Measurements from ENCODE around the gene SYT13. TPM values are rescaled to one million over a fixed set of nuclear protein-coding genes. Genes with fewer than 3 reads are reported as not detected.

The SYT13 gene
- polyA plus RNA-seq, result not detected in 3 replicates
- not detected for polyA plus RNA-seq (2011; ENCODE audit: low read depth)
- not detected in 2 replicates for polyA plus RNA-seq (2011; cell fraction: cytosol; rRNA removed)
- not detected in 2 replicates for polyA plus RNA-seq (2011; cell fraction: nucleus; rRNA removed)
- polyA plus RNA-seq (2012; ENCODE audit: low replicate concordance), result not detected in 2 replicates
- not detected in 3 replicates for polyA minus RNA-seq
- polyA minus RNA-seq (2011; cell fraction: cytosol; rRNA and poly(A)+ RNA removed), result not detected
- polyA minus RNA-seq (2011; cell fraction: nucleus; rRNA and poly(A)+ RNA removed), result not detected in 2 replicates

GRCh38 chr11:45285930-45286632 is at the start of gene SYT13:
SYT13 (minus strand) TSS chr11:45286341; CDS start chr11:45286207, 134 bp downstream.
- no peak within 1 kb of the TSS for H2AFZ ChIP-seq (ENCODE audit: control insufficient read depth, low read length)
- no peak within 1 kb of the TSS for H3K27ac ChIP-seq (ENCODE audit: control insufficient read depth, insufficient read depth, low read length)
- FAIRE-seq (no peak), DNase-seq (ENCODE audit: low read depth, low spot score) (no peak)
- H3K9ac ChIP-seq (ENCODE audit: control insufficient read depth, extremely low read depth, insufficient read depth, low read length), result no peak within 1 kb of the TSS
- H3K36me3 ChIP-seq (ENCODE audit: control insufficient read depth in 2 of 2, extremely low read depth in 1 of 2, insufficient read depth in 2 of 2, low read length in 2 of 2), result no peaks in the 10 kb centered on the region
- no peak for TF ChIP-seq EZH2 (IDR thresholded peaks at IDR 0.05; ENCODE audit: low read length)
- no peak for TF ChIP-seq CTCF (optimal IDR thresholded peaks at IDR 0.05 in 1 of 3, IDR thresholded peaks at IDR 0.05 in 1 of 3, conservative IDR thresholded peaks at IDR 0.05 in 1 of 3; ENCODE audit: extremely low read depth in 1 of 3, insufficient read depth in 2 of 3, low read length in 3 of 3)
- no peaks in the 10 kb centered on the region for H3K9me3 ChIP-seq (ENCODE audit: control insufficient read depth, low read depth, low read length)
- no peak within 1 kb of the TSS for H3K4me3 ChIP-seq (ENCODE audit: control insufficient read depth in 2 of 3, extremely low read depth in 1 of 3, insufficient read depth in 2 of 3, low read depth in 1 of 3, low read length in 3 of 3)
- H3K4me1 ChIP-seq (ENCODE audit: control insufficient read depth, extremely low read depth, insufficient read depth, low read length), result no peaks in the 10 kb centered on the region
- no peaks in the 10 kb centered on the region for H4K20me1 ChIP-seq (ENCODE audit: control insufficient read depth, extremely low read depth, insufficient read depth, low read length)
- dilution Hi-C loops (cut with MboI; ENCODE audit: extremely low pct_ligation_motif_present, low sequenced_read_pairs), result no loop called here
- H3K79me2 ChIP-seq (ENCODE audit: control insufficient read depth, insufficient read depth, low read length), result no peaks in the 10 kb centered on the region
- H3K27me3 ChIP-seq (ENCODE audit: control insufficient read depth, extremely low read depth, insufficient read depth, low read length), result peaks cover 60% of the 10 kb centered on the region
- no peaks in the 10 kb centered on the region for H3K9me1 ChIP-seq (ENCODE audit: control insufficient read depth, extremely low read depth, insufficient read depth, low read length)
- no peak within 1 kb of the TSS for H3K4me2 ChIP-seq (ENCODE audit: control insufficient read depth, extremely low read depth, insufficient read depth, low read depth, low read length)

GRCh38 chr11:45335434-45335833 is 49.3 kb upstream of the SYT13 start:
- no peaks in the 10 kb centered on the region for H4K20me1 ChIP-seq (ENCODE audit: control insufficient read depth, extremely low read depth, insufficient read depth, low read length)
- H3K9me1 ChIP-seq (ENCODE audit: control insufficient read depth, extremely low read depth, insufficient read depth, low read length), result no peaks in the 10 kb centered on the region
- H3K4me1 ChIP-seq (ENCODE audit: control insufficient read depth, extremely low read depth, insufficient read depth, low read length), result peaks cover 7% of the 10 kb centered on the region
- H3K9me3 ChIP-seq (ENCODE audit: control insufficient read depth, low read depth, low read length), result no peaks in the 10 kb centered on the region
- dilution Hi-C loops (cut with MboI; ENCODE audit: extremely low pct_ligation_motif_present, low sequenced_read_pairs), result loop anchor here (25.0 kb wide), 1 partner anchor 398 kb away; no protein-coding TSS in a partner anchor
- no peak overlapping the region for H2AFZ ChIP-seq (ENCODE audit: control insufficient read depth, low read length)
- TF ChIP-seq EZH2 (IDR thresholded peaks at IDR 0.05; ENCODE audit: low read length), result no peak
- TF ChIP-seq CTCF (optimal IDR thresholded peaks at IDR 0.05 in 1 of 3, IDR thresholded peaks at IDR 0.05 in 1 of 3, conservative IDR thresholded peaks at IDR 0.05 in 1 of 3; ENCODE audit: extremely low read depth in 1 of 3, insufficient read depth in 2 of 3, low read length in 3 of 3), result no peak
- H3K27me3 ChIP-seq (ENCODE audit: control insufficient read depth, extremely low read depth, insufficient read depth, low read length), result peaks cover 10% of the 10 kb centered on the region
- H3K9ac ChIP-seq (ENCODE audit: control insufficient read depth, extremely low read depth, insufficient read depth, low read length), result no peak overlapping the region
- no peaks in the 10 kb centered on the region for H3K36me3 ChIP-seq (ENCODE audit: control insufficient read depth in 2 of 2, extremely low read depth in 1 of 2, insufficient read depth in 2 of 2, low read length in 2 of 2)
- FAIRE-seq (no peak), DNase-seq (ENCODE audit: low read depth, low spot score) (no peak)
- H3K27ac ChIP-seq (ENCODE audit: control insufficient read depth, insufficient read depth, low read length), result no peak overlapping the region
- no peaks in the 10 kb centered on the region for H3K79me2 ChIP-seq (ENCODE audit: control insufficient read depth, insufficient read depth, low read length)
- H3K4me2 ChIP-seq (ENCODE audit: control insufficient read depth, extremely low read depth, insufficient read depth, low read depth, low read length), result no peak overlapping the region
- no peak overlapping the region for H3K4me3 ChIP-seq (ENCODE audit: control insufficient read depth in 2 of 3, extremely low read depth in 1 of 3, insufficient read depth in 2 of 3, low read depth in 1 of 3, low read length in 3 of 3)

Data from keratinocyte (primary cell).